B cell (primary cell): Measurements from ENCODE around the gene PLK3.

ENCODE experiments used
- CTCF ChIP-seq: fragments of 200-600 bp; IDR thresholded peaks from one replicate; pipeline ENCODE4 v1.8.0; 2022; ENCODE audit warnings: antibody characterized with exemption, mild to moderate bottlenecking
- EZH2 ChIP-seq: IDR thresholded peaks from 2 replicates; pipeline ENCODE4 v1.6.1; 2012; ENCODE audit warnings: borderline replicate concordance, low read depth, mild to moderate bottlenecking, moderate library complexity, low read length; ENCODE audit not compliant: insufficient read depth, poor library complexity, severe bottlenecking

GRCh38 chr1:44787506-44787905, 12.7 kb upstream of the PLK3 start:
- TF ChIP-seq CTCF (no peak), EZH2 (no peak)
